ENCODE measurements around the gene UGCG.

Gene UGCG

GRCh38 chr9:111917201-111917600 lies 20.6 kb downstream of the UGCG start:
- H3K4me3 ChIP-seq (ENCODE audit: low read depth, low read length): no peak overlapping the region
- TF ChIP-seq POLR2A (IDR thresholded peaks at IDR 0.05; ENCODE audit: extremely low read depth, insufficient read length) (no peak), CTCF (IDR thresholded peaks at IDR 0.05; ENCODE audit: low read depth, low read length) (no peak), MAX (IDR thresholded peaks at IDR 0.05; ENCODE audit: low read depth, low read length) (no peak)
- DNase-seq (ENCODE audit: low read depth): no peak

GRCh38 chr9:111917980-111918379 lies 21.4 kb downstream of the UGCG start:
- DNase-seq (ENCODE audit: low read depth): no peak
- no peak overlapping the region for H3K4me3 ChIP-seq (ENCODE audit: low read depth, low read length)
- TF ChIP-seq MYC (IDR thresholded peaks at IDR 0.05; ENCODE audit: low read depth, low read length) (no peak), CTCF (IDR thresholded peaks at IDR 0.05; ENCODE audit: low read depth, low read length) (no peak), POLR2A (IDR thresholded peaks at IDR 0.05; ENCODE audit: extremely low read depth, insufficient read length) (no peak), MAX (IDR thresholded peaks at IDR 0.05; ENCODE audit: low read depth, low read length) (no peak)

GRCh38 chr9:111919875-111920274 lies 23.3 kb downstream of the UGCG start:
- H3K4me3 ChIP-seq (ENCODE audit: low read depth, low read length): no peak overlapping the region
- DNase-seq (ENCODE audit: low read depth): no peak
- no peak for TF ChIP-seq CTCF (IDR thresholded peaks at IDR 0.05; ENCODE audit: low read depth, low read length)
- TF ChIP-seq POLR2A (IDR thresholded peaks at IDR 0.05; ENCODE audit: extremely low read depth, insufficient read length): no peak
- no peak for TF ChIP-seq MYC (IDR thresholded peaks at IDR 0.05; ENCODE audit: low read depth, low read length)
- TF ChIP-seq MAX (IDR thresholded peaks at IDR 0.05; ENCODE audit: low read depth, low read length): no peak

GRCh38 chr9:111920531-111920930 lies 23.9 kb downstream of the UGCG start:
- no peak for TF ChIP-seq CTCF (IDR thresholded peaks at IDR 0.05; ENCODE audit: low read depth, low read length)
- TF ChIP-seq MAX (IDR thresholded peaks at IDR 0.05; ENCODE audit: low read depth, low read length): no peak
- no peak for TF ChIP-seq POLR2A (IDR thresholded peaks at IDR 0.05; ENCODE audit: extremely low read depth, insufficient read length)
- no peak for TF ChIP-seq MYC (IDR thresholded peaks at IDR 0.05; ENCODE audit: low read depth, low read length)
- DNase-seq (ENCODE audit: low read depth): no peak
- H3K4me3 ChIP-seq (ENCODE audit: low read depth, low read length): no peak overlapping the region

- TF ChIP-seq MYC (IDR thresholded peaks at IDR 0.05; ENCODE audit: low read depth, low read length): no peak
- TF ChIP-seq POLR2A (IDR thresholded peaks at IDR 0.05; ENCODE audit: extremely low read depth, insufficient read length): no peak
- TF ChIP-seq MAX (IDR thresholded peaks at IDR 0.05; ENCODE audit: low read depth, low read length): no peak
- TF ChIP-seq CTCF (IDR thresholded peaks at IDR 0.05; ENCODE audit: low read depth, low read length): no peak
- no peak for DNase-seq (ENCODE audit: low read depth)
- no peak overlapping the region for H3K4me3 ChIP-seq (ENCODE audit: low read depth, low read length)
These were observed 25.9 kb downstream of the UGCG start for GRCh38 chr9:111922324-111923013.

Measured in NB4 (cell line).